ENCODE measurements around the gene UBAC1.

UBAC1 gene

DNA sequence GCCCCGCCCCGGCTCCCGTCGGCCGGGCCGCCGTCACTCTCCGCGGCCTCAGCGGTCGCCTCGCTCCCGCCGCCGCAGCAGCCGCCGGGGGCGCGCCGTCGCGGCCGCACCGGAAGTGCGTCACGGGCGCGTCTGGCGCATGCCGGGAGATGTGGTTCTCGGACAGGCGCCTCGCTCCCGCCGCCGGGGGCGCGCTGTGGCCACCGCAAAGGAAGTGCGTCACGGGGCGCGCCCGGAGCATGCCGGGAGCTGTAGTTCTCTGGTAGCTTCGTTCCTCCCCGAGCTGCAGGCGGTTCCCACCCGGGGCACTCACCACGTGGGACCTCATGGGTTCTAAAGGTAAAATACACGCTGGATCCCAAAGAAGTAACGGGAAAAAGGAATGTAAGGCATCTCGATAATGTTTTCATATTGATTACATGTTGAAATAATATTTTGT lies at the start of gene UBAC1:
Gene UBAC1 (minus strand): TSS at position 97 of the 439 bp plus-strand sequence. CDS start 211 bp downstream, outside the sequence.
- DNase-seq, result peak; percentile 97

- no peak for DNase-seq
These were observed 49.6 kb upstream of the UBAC1 start for GRCh38 chr9:136010615-136011361.

GRCh38 chr9:136010176-136010575 lies 49.0 kb upstream of the UBAC1 start:
- DNase-seq, result no peak

GRCh38 chr9:136009516-136009915 lies 48.3 kb upstream of the UBAC1 start:
- DNase-seq, result no peak

DNA sequence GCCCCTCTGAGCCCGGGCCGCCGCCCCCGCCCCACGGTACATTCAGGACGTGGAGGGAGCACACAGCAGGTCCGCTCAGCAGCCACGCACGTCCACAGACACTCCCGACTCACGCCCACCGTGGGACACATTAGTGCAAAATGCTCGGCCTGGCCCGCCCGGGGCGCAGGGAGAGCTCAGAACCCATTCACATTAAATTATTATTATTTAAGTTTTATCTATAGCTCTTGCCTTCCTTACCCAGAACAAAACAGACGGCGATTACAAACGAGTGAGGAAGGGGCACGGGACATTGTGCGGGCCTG lies 47.5 kb upstream of the UBAC1 start:
- no peak for DNase-seq

GRCh38 chr9:136007934-136008692 lies 46.9 kb upstream of the UBAC1 start:
- DNase-seq, result no peak

DNA sequence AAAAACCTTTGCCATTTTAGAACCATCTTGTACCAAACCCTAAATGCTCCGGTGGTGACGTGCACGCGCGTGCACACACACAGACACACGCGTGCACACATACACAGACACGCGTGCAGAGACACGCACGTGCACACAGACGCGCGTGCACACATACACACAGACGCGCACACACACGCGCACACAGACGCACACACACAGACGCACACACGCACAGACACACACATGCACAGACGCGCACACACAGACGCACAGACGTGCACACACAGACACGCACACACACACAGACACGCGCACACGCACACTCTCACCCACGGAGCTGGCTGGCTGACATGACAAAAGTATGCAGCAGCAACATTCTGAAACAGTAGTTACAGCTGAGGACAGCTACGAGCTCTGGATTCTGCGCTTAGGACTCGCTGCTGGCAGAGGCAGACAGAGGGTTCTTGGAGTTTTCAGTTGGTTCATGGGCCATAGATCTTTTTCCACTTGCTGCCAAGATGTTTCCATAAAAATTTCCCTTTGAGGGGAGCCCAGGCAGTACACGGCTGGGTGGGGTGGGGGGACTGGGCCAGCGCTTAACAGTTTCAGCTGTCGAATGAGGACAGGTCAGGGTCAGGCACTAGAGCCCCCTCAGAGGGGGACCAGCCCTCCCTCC lies 46.2 kb upstream of the UBAC1 start:
- DNase-seq, result no peak

DNA sequence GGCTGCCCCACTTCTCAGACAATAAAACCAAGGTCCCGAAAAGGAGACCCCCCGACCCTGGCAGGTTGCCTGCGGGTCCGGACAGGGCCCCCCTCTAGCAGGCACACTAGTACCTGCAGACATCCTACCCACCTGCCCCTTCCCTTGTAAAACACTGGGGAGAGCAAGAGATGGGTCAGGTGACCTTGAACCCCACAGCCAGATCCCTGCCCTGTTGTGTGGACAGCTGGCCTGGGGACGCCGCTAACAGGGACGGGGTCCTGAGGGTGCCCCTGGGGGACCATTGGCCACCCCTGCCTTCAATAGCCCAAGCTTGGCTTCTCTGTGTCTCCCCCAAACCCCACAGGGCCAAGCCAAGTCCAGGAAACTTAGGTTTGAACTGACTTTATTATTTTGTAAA lies 45.0 kb upstream of the UBAC1 start:
- no peak for DNase-seq

GRCh38 chr9:136004712-136005111 lies 43.5 kb upstream of the UBAC1 start:
- DNase-seq, result no peak

GRCh38 chr9:136004219-136004618 lies 43.0 kb upstream of the UBAC1 start:
- DNase-seq, result no peak

- DNase-seq, result no peak
These were observed 42.4 kb upstream of the UBAC1 start for GRCh38 chr9:136003411-136004218.

- no peak for DNase-seq
These were observed 41.7 kb upstream of the UBAC1 start for GRCh38 chr9:136002881-136003280.

GRCh38 chr9:136002215-136002614 lies 41.0 kb upstream of the UBAC1 start:
- no peak for DNase-seq

DNA sequence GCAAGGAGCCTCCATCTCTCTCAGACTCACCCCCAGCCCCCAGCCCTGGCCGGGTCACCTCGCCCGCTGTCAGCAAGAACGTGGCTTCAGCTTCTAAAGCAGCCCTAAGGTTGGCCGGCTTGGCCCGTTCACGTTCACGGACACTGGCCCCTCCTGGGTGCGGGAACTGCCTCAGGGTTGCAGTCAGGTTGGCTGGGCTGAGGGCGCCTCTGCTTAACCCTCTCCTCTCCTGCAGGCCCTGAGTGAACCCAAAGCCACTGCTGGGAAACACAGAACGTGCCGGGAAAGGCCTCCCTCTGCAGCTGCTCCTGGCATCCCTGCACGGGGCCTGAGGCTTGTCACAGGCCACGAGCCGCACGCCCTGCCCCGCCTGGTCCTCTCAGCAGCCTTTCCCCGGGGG lies 40.1 kb upstream of the UBAC1 start:
- DNase-seq, result no peak

DNA sequence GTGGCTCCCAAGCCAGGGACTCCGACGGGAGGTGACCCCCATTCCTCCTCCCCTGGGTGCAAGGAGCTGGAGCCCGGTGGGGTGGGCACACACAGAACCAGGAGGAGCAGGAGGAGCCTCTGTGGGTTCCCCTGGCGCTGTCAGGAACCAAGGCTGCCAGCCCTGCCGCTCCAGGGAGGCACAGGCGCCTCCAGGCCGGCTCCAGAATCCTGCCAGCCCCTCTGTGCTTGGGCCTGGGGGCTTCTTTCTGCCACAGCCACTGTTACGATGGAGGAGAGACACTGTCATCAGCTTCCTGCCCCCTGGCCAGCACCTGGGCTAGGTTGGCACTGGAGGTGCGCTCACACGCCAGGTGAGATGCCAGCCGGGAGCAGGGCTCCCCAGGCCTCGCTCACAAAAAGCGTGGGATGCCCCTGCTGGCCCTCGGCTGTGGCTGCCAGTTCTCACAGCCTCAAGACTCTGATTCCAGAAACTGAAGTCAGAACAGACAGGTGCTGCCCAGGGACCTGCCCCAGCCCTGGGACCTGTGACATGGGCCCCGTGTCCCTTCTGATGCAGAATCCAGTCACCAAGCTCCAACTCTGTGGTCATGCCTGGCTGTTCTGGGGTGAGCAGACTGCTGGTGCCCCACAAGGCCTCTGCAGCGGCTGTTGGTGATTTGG lies 37.4 kb upstream of the UBAC1 start:
- DNase-seq, result no peak

DNA sequence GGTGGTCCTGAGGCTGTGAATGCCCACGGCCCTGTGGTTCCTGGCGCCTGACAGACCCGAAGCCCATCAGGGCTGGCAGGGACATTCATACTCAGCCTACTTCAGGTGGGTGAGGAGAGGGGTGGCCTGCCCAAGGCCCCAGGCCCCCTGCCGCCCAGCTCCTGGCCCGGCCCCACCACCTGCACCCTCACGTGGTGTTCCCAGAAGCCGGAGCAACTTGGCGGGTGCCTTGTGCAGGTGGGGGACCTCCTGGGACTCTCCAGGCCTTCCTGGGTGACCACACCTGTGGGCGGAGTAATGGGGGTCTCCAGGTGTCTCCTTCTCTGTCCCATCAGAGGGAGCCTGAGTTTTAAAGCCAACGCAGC lies 36.8 kb upstream of the UBAC1 start:
- no peak for DNase-seq

GRCh38 chr9:135997090-135998015 lies 36.2 kb upstream of the UBAC1 start:
- no peak for DNase-seq

DNA sequence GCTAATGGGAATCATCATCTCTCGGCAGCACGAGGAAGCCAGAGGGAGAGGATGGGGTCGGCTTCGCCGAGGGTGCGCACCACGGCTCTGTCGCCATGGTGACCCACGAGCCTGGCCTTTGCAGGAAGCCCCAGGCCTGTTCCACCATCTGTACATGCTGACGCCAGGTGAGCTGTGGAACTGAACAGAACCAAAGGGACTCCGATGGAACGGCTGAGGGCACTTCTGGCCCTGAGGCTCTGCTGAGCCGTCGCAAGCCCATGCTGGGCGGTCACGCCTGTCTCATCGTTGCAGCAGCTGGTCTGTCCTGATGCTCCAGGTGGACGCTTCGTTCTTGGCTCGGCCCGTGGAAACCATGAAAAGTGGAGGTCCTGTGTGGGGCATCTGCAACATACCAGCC lies 34.6 kb upstream of the UBAC1 start:
- no peak for DNase-seq

- no peak for DNase-seq
These were observed 33.5 kb upstream of the UBAC1 start for GRCh38 chr9:135994501-135995192.

DNA sequence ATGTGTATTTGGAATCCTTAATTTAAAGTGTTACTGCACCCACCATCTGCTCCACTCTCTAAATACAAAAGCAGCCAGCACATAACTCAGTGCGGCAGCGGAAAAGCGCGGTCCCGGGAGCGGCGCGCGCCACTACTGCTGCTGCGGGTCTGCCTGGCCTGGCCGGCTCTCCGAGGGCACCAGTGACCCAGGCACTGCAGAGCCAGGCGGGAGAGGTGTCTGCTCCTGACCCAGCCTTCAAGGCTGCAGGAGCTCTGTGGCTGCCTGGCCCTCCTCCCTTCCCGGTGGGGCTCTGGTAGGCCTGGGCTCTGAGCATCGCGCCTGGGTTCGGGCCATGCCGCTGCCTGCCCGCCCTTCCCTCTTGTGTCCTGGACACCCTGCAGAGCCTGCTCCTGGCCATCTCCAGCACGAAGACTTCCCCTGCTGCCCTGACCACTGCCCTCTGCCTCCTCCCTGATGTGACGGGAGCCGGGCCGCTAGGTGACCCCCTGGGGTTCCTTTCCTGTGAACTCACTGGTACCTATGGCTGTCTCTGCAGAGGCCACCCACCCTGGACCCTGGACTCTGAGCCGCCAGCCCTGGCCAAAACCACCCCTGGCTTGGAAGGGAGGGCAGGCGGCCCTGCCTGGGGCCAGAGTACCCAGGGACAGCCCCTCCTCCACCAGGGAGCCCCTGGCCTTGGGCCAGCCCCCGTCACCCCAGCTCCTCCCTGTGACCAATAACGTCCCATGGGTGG lies 32.8 kb upstream of the UBAC1 start:
- DNase-seq, result no peak
